ENCODE results near the gene SP8.

The SP8 gene

GRCh38 chr7:20754001-20754400 is 32.7 kb downstream of the SP8 start:
- DNase-seq (ENCODE audit: low read depth in 2 of 2): no peak

GRCh38 chr7:20749906-20750305 is 36.8 kb downstream of the SP8 start:
- DNase-seq (ENCODE audit: low read depth in 2 of 2): no peak

DNA sequence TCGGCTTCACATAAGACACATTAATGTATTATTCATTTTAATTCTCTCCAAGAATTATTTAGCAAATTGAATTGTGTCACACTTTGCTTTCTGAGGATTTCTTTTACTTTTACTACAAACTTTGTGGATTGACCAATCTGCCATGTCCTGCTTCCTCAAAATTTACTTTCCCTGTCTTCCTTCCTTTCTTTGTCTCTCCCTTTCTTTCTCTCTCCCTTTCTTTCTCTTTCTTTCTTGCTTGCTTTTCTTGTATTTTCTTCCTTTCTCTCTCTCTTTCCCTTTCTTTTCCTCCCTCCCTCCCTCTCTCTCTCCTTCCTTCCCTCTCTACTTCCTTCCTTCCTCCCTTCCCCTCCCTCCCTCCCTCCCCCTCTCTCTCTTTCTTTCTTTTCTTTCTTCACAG is 37.8 kb downstream of the SP8 start:
- no peak for DNase-seq (ENCODE audit: low read depth in 2 of 2)

DNA sequence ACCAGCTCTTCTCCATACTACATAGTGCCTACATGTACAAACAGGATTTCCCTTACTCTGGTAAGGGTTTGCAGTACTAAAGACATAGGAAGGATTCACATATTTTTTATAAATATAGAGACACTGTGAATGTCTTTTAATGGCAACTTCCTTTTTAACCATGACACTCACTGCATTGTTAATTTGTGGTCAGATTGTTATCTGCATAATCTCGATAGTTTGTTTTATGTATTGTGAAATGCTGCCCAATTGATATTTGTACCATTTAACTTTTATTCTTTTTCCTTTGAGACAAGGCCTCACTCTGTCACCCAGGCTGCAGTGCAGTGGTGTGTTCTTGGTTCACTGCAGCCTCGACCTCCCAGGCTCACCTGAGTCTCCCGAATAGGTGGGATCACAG is 39.7 kb downstream of the SP8 start:
- no peak for DNase-seq (ENCODE audit: low read depth in 2 of 2)

DNA sequence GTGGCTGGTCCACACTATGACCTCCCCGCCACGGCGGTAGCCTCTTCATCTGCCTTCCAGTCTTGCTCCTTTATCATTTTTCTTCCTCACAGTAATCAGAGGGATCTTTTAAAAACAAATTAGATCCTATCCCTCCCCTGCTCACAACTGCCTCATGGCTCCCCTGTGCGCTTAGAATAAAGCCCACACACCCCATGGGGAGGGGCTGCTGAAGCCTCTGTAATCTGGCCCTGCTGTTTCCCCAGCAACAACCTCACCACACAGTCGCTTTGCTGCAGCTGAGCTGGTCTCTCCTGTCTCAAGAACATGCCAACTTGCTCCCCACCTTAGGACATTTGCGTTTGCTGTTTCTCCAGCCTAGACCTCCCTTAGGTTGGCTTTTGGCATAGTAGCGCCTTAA is 41.0 kb downstream of the SP8 start:
- no peak for DNase-seq (ENCODE audit: low read depth in 2 of 2)

GRCh38 chr7:20744954-20745446 is 41.7 kb downstream of the SP8 start:
- DNase-seq (ENCODE audit: low read depth in 2 of 2): no peak

- no peak for DNase-seq (ENCODE audit: low read depth in 2 of 2)
These were observed 43.8 kb downstream of the SP8 start for GRCh38 chr7:20742913-20743312.

- DNase-seq (ENCODE audit: low read depth in 2 of 2): no peak
These were observed 44.9 kb downstream of the SP8 start for GRCh38 chr7:20741801-20742200.

- no peak for DNase-seq (ENCODE audit: low read depth in 2 of 2)
These were observed 47.9 kb downstream of the SP8 start for GRCh38 chr7:20738518-20739481.

- DNase-seq (ENCODE audit: low read depth in 2 of 2): no peak
These were observed 48.7 kb downstream of the SP8 start for GRCh38 chr7:20737840-20738448.

GRCh38 chr7:20735346-20736065 is 51.2 kb downstream of the SP8 start:
- DNase-seq (ENCODE audit: low read depth in 2 of 2): no peak

Measured in stimulated activated CD8-positive, alpha-beta memory T cell treated with anti-CD3 and anti-CD28 coated beads, Interleukin-15, amount 100 ng/mL, for 48 hours (primary cell).